GM12874 (cell line): ENCODE results near the gene GPRIN2.

Experiments
- CTCF ChIP-seq: IDR thresholded peaks from 2 replicates; pipeline ENCODE4 v1.5.1; 2011; ENCODE audit warnings: low read depth, mild to moderate bottlenecking, control low read depth, low read length, moderate library complexity; ENCODE audit not compliant: insufficient read depth

Gene GPRIN2

GRCh38 chr10:46538155-46538554, 18.3 kb downstream of the GPRIN2 start:
- no peak for TF ChIP-seq CTCF

- TF ChIP-seq CTCF = no peak
These were observed 19.1 kb downstream of the GPRIN2 start for GRCh38 chr10:46537309-46537708.

GRCh38 chr10:46536781-46537180, 19.7 kb downstream of the GPRIN2 start:
- no peak for TF ChIP-seq CTCF

GRCh38 chr10:46536171-46536570, 20.3 kb downstream of the GPRIN2 start:
- TF ChIP-seq CTCF = no peak

DNA sequence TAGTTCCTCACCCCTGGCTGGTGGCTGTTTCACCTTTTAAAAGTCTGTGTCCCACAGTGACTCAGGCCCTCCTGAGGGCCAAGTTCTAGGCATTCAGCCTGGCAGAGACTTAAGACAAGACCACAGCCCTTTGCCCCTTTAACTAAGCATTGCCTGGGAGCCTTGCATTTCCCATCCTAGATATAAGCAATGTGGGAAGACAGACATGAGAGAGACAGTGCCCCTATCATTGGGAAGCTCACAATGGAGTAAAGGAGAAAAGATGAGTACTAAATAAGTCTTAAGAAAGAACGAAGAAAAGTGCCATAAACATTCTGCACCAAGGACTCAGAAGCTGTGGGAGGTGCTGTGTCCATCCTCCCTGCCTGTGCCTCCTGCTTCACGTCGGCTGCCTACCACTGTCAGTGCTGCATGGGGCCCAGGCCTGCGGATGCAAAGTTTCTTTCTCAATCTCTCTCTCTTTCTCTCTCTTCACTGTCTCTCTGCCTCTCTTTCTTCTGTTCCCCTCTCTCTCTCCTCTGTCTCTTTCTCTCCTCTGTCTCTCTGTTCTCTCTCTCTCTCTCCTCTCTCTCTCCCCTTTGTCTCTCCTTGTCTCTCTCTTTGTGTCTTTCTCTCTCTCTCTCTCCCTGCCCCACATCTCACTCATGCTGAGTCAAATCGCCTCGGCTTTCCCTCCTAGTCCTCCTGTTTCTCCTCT, 21.5 kb downstream of the GPRIN2 start:
- no peak for TF ChIP-seq CTCF

GRCh38 chr10:46530249-46531186, 25.9 kb downstream of the GPRIN2 start:
- no peak for TF ChIP-seq CTCF
